HG03064 (cell line): Measurements from ENCODE around the gene MARS1.
"Not testable (repeated sequence)": the region's sequence is repeated elsewhere in the genome, so short reads cannot be mapped to it uniquely, and the experiment has no call there.

ENCODE experiments used
- ATAC-seq: cut with Tn5 transposase; IDR thresholded peaks from one replicate; pipeline ENCODE4 v1.9.1; 2021; ENCODE audit warnings: low read depth; ENCODE audit not compliant: unreplicated experiment

Gene MARS1

DNA sequence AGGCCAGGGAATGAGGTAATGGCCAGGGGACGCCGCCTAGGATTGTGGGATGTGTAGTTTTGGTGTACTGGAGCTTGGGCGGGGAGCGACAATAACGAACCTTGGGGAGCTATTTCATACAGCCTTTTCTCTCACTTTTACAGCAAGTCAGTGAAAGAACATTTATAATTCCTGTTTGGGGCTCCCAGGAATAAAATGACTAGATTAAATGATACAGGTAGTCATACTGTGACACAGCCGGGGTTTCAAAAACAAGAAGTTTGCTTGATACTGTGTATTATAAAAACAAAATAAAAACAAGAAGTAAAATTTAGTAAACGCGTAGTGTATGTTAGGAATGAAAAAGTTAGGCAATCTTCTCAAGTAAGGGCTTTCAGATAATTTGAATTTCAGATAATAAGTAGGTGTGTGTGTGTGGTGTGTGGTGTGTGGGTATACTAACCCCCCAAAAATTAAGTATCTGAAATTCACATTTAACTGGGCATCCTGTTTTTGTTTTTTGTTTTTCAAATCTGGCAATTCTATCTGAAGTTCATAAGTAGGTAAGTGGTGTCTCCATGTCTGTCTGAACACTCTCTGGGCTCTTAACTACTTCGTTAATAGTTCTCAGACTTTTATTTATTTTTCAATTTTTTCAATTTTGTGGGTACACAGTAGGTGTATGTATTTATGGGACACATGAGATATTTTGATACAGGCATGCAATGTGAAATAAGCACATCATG lies 59.6 kb downstream of the MARS1 start:
- no peak for ATAC-seq

DNA sequence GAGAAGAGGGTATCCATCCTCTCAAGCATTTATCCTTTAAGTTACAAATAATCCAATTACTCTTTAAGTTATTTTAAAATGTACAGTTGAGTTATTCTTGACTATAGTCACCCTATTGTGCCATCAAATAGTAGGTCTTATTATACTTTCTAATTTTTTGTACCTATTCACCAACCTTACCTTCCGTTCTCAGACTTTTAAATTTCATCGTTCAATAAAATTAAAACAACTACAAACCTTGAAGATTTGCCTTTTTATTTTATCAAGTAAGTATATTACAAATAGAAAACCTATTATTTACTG lies 60.1 kb downstream of the MARS1 start:
- no peak for ATAC-seq

DNA sequence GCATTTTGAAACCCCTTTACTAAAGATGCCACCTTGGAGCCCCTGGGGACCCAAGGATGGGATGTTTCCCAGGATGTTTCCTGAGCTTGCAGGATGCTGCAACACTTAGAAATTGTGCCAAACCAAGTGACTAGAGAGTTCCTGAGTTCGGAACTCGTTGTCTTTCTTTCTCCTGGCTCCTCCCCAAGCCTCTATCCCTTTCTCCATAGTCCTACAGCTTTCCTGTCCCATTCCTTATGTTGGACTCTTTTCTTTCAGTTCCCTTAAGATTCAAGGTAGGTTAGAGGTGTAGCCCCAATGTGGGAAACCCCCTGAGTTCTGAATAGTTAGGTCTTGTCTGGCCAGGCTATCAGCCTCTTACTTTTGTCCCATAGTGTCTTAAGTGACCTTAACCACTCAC lies 60.6 kb downstream of the MARS1 start:
- ATAC-seq: no peak

DNA sequence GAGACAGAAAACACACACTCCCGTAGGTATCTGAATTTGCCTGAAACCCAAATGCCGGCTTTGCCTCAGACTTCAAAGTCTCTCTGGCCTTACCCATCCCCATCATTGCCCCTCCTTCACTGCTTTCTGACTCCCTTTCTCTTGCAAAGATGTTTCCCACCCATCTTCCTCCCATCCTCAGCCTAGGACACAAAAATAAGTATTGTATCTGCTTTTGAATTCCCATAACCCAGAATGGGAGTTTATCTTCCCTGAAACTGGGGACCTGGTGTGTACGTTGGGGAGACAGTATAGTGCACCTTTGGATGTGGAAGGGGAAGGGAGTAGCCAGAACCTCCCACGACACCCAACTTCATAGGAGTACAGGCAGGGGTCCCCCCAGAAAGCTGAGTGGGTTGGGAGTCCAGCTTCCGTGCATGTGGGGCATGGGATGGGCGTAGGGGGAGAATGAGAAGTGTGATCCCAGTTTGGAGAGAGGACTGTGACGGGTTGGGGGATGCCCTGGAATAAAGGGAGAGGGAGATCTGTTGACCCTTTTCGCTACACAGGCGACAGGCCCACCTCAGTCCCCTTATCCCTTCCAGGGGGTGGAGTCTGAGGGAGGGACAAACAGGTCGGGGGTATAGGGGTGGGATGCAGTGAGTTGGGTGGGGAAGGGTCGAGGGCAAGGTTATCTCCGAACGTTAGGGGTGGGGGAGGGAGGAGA lies 61.5 kb downstream of the MARS1 start:
- ATAC-seq: no peak

DNA sequence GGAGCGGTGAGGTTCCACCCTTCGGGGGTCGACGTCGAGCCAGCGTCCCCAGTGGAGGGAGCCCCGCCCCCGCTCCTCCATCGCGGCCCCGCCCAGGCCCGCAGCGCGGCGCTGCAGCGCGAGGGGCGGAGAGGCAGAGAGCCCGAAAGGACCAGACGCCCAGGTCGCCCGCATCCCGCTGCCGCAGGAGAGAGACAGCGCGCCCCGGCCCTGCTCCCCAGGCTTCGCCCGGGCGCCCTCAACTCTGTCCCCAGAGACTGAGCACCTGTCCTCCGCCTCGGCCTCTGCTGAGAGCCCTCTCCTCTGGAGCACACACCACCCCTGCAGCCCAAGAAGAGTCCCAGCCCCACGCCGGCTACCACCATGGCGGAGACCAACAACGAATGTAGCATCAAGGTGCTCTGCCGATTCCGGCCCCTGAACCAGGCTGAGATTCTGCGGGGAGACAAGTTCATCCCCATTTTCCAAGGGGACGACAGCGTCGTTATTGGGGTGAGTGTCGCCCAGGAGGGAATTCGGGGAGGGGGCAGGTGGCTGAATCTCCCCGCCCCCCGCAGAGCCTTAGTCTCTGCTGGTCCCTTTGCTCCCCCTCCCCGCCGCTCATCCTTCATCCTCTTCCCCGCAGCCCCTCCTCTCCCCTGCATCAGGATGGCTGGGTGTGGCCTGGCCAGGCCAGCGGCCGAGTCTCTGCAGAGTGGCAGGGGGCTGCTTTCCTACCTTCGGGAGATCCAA lies 62.2 kb downstream of the MARS1 start, which contains the start of gene KIF5A:
KIF5A (plus strand) TSS at position 136 of the 732 bp plus-strand sequence; CDS start at position 364, 228 bp downstream.
- ATAC-seq: no peak

DNA sequence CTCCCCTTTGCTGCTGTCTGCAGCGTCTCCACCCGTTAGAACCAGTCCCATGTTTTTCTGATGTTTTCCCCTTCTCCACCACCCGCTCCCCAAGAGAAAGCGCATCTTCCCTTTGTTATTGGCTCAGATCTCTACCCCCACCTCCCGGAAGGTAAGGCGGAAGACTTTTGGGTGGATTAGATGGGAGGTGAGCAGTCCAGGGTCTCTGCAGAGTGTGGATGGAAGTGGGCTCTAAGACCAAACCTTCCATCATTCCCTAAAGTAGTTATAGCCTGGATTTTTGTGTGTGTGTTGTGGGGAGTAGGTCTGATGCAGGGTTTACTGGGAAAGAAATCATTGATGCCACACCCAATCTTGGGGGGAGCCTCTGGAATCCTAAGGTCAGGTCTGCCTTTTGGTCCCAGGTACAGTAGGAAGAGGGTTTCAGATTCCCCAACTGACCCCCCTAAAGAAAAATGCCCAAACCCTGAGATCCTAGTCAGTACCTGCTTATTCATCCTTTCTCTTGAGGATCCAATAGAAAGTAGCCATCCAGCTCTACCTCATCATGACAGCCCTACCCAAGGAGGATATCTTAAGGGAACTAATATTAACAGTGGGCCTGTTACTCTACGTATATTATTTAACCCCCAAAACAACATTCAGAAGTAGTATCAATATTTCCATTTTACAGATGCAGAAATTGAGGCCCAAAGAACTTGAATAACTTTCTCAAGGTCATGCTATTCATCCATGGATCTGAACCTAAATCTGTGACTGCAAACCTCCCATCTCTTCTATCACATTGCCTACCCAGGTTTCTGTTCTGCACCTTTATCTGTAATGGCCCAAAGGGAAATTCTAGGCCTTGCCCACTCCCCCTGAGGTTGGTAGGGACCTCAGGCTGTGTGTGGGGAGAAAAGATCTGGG lies 63.0 kb downstream of the MARS1 start:
- no peak for ATAC-seq

DNA sequence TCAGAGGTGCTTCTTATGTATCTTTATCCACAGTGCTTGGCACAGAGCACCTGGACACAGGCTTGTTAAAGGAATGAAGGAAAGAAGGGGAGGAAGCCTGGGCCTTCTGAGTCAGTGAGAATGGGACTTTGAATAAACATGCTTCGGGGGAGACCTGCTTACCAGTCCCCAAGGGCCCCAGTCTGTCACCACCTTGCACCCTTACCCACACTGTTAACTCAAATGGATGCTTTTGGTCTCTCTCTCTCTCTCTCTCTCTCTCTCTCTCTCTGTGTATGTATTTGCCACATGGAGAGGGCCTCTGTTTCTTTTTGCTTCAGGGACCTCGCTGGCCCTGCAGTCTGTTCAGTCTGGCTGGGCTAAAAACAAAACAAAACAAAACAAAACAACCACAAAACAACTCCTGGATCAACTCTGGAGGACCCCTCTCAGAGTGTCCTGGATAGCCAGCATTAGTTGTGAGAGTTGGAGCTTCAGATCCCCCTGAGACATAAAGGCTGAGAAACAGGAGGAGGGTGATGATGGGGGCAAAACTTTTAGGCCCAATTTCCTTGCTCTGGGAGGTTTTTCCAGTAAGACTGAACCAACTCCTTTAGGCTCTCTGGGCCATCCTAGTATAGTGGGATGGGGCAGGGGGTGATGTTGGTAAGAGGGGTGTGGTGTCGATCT lies 63.9 kb downstream of the MARS1 start:
- no peak for ATAC-seq

DNA sequence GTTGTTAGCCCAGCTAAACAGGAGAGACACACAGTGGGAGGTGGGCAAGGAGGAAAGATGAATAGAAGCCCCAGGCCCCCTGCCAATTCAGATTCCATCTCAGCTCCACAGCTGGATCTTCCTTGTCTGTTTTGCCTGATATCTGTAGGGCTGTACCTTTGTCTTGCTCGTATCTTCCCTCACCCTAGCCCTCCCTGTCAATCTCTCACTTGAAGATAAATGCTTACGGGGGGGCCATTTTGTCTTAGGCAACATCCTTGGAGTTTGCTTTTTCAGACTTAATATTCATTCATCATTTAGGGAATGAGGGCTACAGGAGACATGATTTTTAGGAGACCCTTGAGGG lies 64.4 kb downstream of the MARS1 start:
- no peak for ATAC-seq

DNA sequence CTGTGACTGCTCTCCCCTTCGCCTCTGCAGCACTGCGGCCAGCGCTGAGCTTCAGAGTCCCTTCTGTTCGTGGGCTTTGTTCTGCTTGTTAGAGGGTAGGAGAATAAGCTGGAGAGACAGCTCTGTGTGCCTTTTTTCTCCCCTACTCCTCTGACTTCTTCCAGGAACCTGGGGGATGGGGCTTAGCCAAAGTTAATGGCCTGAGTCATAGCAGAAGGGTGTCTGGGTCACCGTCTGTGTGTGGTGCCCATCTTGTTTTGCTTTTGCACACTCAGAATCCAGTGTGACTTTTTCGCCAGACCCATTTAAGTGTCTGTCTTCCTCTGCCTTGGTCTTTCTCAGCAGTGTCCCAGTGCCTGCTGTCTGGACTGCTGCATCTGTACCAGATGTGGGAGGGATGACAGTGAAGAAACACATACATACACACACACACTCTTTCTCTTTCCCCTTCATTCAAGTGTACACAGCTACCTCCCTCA lies 65.0 kb downstream of the MARS1 start:
- no peak for ATAC-seq

DNA sequence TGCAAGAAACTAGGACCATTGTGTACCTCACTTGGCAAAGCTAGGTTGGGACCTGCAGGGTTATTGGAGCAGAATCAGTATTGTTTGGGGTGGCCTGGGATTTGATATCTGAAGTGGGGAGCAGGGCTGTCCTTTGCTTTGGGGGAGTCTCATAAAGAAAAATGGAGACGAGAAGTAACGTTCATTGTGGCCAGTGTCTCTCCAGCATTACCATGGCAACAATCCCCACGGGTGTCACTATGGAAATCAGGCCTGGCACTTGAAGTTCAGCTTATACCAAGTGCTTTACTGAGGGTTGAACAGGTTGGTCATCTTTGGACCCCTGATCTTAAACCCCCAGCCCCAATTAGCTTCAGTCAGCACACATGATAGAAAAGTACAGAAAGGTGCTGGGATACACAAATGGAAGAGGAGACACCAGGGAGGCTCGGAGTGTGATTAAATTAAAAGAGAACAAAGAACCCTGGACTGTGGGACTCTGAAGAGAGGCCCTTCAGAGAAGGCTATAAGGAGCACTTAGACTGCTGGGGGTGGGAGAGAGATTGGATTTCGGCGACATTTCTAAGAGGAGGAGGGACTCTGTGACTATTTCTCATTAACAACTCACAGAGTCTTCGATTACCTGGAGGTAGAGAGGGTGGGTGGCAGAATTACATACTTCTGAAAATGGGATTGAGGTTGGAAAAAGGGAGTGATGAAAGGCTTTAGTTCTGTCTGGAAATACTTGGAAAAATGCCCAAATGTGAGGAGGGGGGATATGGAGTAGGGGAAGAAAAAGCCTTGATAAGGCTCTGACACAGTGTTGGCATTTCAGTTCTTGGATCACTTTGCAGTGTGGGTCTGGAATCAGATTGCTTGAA lies 65.7 kb downstream of the MARS1 start:
- ATAC-seq: no peak

DNA sequence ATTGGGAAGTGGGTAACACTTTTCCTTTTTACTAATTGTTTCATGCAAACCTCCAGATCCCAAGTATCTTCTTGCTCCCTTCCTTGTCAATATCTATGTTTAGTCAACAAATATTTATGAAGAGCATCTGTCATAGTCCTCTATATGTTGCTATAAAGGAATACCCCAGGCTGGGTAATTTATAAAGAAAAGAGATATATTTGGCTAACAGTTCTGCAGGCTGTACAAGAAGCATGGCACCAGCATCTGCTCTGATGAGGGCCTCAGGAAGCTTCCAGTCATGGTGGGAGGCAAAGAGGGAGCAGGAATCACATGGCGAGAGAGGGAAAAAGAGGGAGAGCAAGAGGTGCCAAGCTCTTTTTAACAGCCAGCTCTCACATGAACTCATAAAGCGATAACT lies 66.6 kb downstream of the MARS1 start:
- ATAC-seq: no peak

DNA sequence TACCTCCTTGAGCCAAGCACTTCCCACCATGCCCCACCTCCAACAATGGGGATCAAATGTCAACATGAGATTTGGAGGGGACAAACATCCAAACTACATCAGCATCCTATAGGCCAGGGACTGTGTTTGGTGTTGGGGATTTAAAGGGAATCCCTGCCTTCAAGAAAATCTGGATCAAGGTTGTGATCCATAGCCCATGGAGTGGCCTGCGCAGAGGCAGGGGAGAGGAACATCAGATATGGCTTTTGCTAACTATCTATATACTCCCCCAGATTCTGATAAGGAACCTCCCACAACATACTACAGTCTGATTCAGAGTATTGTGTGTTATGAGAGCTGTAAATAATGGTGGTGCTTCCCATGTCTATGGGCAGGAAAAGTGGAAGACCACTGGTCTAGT lies 67.0 kb downstream of the MARS1 start:
- no peak for ATAC-seq

DNA sequence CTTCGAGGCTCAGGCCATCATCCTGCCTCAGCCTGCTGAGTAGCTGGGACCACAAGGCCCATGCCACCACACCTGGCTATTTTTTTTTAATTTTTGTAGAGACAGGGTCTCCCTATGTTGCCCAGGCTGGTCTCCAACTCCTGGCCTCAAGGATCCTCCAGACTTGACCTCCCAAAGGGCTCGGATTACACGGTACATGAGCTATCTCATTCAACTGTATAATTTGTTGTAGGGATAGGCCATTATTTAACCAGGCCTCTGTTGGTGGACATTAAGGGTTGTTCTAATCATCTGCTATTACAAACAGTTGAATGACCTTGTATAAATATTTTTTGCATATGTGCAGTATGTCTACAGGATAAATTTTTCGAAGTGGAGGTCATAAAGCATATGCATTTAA lies 71.0 kb downstream of the MARS1 start:
- ATAC-seq: no peak

DNA sequence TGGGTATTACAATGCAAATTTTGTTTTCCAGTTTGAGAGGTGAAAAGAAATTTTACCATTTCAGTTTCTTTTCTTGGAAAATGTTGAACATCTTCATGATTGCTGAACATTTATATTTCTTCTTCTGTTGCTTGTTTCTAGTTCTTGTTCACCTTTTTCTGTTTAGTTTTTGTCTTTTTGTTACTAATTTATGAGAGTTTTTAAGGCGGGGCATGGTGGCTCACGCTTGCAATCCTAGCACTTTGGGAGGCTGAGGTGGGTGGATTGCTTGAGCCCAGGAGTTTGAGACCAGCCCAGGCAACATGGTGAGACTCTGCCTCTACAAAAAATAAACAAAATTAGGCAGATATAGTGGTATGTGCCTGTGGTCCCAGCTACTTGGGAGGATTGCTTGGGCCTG lies 72.6 kb downstream of the MARS1 start:
- ATAC-seq: no peak

DNA sequence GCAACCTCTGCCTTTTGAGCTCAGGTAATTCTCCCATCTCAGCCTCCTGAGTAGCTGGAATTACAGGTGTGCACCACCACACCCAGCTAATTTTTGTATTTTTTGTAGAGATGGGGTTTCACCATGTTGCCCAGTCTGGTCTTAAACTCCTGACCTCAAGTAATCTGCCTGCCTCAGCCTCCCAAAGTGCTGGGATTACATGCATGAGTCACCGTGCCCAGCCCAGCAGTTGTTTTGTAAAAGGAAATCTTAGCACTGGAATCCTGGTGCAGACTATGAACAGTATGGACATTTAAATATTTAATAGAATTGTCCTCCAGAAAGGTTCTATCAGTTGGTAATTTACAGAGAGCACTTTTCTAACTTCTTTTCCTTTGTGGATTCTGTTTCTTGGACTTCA lies 73.2 kb downstream of the MARS1 start:
- not testable (repeated sequence) for ATAC-seq

DNA sequence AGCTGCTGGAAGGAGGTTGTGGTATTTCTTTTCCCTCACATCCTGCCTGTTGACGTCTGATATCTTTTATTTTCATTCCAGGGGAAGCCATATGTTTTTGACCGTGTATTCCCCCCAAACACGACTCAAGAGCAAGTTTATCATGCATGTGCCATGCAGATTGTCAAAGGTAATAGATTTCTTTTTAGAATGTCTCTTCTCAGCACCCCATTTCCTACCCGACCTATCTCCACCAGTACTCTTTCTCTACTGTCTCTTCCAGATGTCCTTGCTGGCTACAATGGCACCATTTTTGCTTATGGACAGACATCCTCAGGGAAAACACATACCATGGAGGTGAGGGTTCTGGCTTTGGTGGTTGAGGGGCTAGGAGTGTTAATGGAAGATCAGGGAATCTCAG lies 75.5 kb downstream of the MARS1 start:
- ATAC-seq: no peak

DNA sequence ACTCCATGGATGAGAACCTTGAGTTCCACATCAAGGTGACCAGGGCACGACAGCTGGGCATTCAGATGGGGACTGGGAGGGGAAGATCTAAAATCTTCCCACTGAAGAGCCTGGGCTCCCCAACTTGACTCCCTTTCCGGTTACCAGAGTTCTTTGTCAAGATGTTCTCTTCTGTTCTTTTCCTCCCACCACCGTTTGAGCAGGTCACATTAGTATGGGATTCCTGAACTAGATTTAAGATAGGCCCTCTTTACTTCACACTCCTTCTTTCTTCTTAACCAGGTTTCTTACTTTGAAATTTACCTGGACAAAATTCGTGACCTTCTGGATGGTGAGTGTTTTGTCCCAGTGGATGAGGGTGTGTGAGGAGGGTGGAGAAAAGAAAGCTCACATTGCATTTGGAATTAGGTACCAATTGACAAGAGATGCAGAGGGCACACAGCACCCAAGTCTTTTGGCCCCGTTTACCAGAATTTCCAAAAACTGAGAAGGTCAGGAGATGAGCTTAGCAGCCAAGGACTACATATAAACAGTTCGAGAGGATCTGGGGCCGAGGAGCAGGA lies 76.4 kb downstream of the MARS1 start:
- no peak for ATAC-seq
